H1 (cell line): ENCODE results near the gene RNASE12. TPM values are rescaled to one million over a fixed set of nuclear protein-coding genes. Genes with fewer than 3 reads are reported as not detected.

Experiments
- CTCF ChIA-PET: fragments of 300-600 bp; sonication (Branson Sonifier 250); formaldehyde crosslinking; loops from one replicate; lab custom pipeline; 2021; ENCODE audit not compliant: partially characterized antibody; lab: Charles Lee
- POLR2A ChIA-PET: fragments of 300-600 bp; sonication (Branson Sonifier 250); formaldehyde crosslinking; loops from one replicate; lab custom pipeline; 2021; ENCODE audit warnings: inconsistent platforms; ENCODE audit not compliant: partially characterized antibody; lab: Charles Lee
- DNase-seq, 2 experiments: peaks; one replicate each; pipeline versions ENCODE4 v3.0.0 to v3.0.0-alpha.2; 2010 to 2022; ENCODE audit warnings: low spot score in 2 of 2, low read depth in 1 of 2, mixed read lengths in 1 of 2
- FAIRE-seq: peaks from 2 replicates; lab custom pipeline; 2011; peaks lifted over from hg19 to GRCh38; lab: Jason Lieb, UNC
- H2AFZ ChIP-seq: 2 replicates; pipeline ENCODE4 v1.8.1; 2012; ENCODE audit warnings: low read length, inconsistent platforms
- H2AK5ac ChIP-seq: 2 replicates; pipeline ENCODE4 v1.6.1; 2013; ENCODE audit warnings: low read depth, low read length
- H2BK120ac ChIP-seq: replicated peaks from 2 replicates; pipeline ENCODE3; 2013; ENCODE audit warnings: low read depth, low read length, inconsistent platforms
- H2BK12ac ChIP-seq: 2 replicates; pipeline ENCODE4 v1.6.1; 2013; ENCODE audit warnings: low read depth, low read length
- H2BK15ac ChIP-seq: 2 replicates; pipeline ENCODE4 v1.6.1; 2013; ENCODE audit warnings: low read length
- H2BK20ac ChIP-seq: 2 replicates; pipeline ENCODE4 v1.6.1; 2013; ENCODE audit warnings: low read length
- H2BK5ac ChIP-seq: 2 replicates; pipeline ENCODE4 v1.6.1; 2013; ENCODE audit warnings: low read depth, low read length
- H3K14ac ChIP-seq: 2 replicates; pipeline ENCODE4 v1.6.1; 2013; ENCODE audit warnings: inconsistent platforms; ENCODE audit not compliant: insufficient read length
- H3K18ac ChIP-seq: 2 replicates; pipeline ENCODE4 v1.6.1; 2013; ENCODE audit warnings: low read length; ENCODE audit errors: extremely low read depth
- H3K23ac ChIP-seq: 2 replicates; pipeline ENCODE4 v1.6.1; 2013; ENCODE audit warnings: inconsistent platforms; ENCODE audit not compliant: insufficient read length
- H3K23me2 ChIP-seq: 2 replicates; pipeline ENCODE4 v1.6.1; 2013; ENCODE audit warnings: low read depth, low read length
- H3K27ac ChIP-seq: 2 replicates; pipeline ENCODE4 v1.6.1; 2011; ENCODE audit warnings: low read depth, low read length, inconsistent platforms
- H3K27me3 ChIP-seq, 4 experiments: replicated peaks in 1 of 4; 1 replicate in 1 of 4; 2 replicates in 3 of 4; pipeline versions ENCODE4 v1.6.1 to v1.8.1; 2011 to 2013; ENCODE audit warnings: low read length in 3 of 4, mild to moderate bottlenecking in 3 of 4, inconsistent platforms in 2 of 4, mixed read lengths in 2 of 4, moderate library complexity in 1 of 4; ENCODE audit not compliant: control insufficient read depth in 3 of 4, insufficient read depth in 3 of 4; ENCODE audit errors: extremely low read depth in 1 of 4
- H3K36me3 ChIP-seq, 4 experiments: 2 replicates each; pipeline versions ENCODE4 v1.6.1 to v1.8.1; 2011 to 2013; ENCODE audit warnings: mild to moderate bottlenecking in 4 of 4, low read length in 3 of 4, moderate library complexity in 2 of 4, control low read depth in 1 of 4, inconsistent platforms in 1 of 4; ENCODE audit not compliant: insufficient read depth in 4 of 4, control insufficient read depth in 2 of 4
- H3K4ac ChIP-seq: replicated peaks from 2 replicates; pipeline ENCODE3; 2013; ENCODE audit warnings: low read length, low read depth, mixed read lengths, inconsistent platforms; ENCODE audit not compliant: insufficient read length
- H3K4me1 ChIP-seq, 4 experiments: replicated peaks in 1 of 4; 1 replicate in 1 of 4; 2 replicates in 3 of 4; pipeline versions ENCODE4 v1.6.1 to v1.8.1; 2011 to 2013; ENCODE audit warnings: low read length in 3 of 4, inconsistent platforms in 2 of 4, mixed read lengths in 1 of 4; ENCODE audit not compliant: insufficient read depth in 4 of 4, control insufficient read depth in 3 of 4
- H3K4me2 ChIP-seq, 2 experiments: 2 replicates each; pipeline versions ENCODE4 v1.6.1 to v1.8.1; 2011 to 2013; ENCODE audit warnings: low read depth in 2 of 2, low read length in 2 of 2, control low read depth in 1 of 2, inconsistent platforms in 1 of 2, mild to moderate bottlenecking in 1 of 2; ENCODE audit not compliant: insufficient read depth in 1 of 2
- H3K4me3 ChIP-seq, 4 experiments: fragments of 200-600, 300-600 bp in 1 of 4; sonication (generic), shearing (Covaris generic), sonication (Bioruptor Twin) in 1 of 4; 2 replicates each; pipeline versions ENCODE4 v1.5.1 to v1.8.1; 2011 to 2016; ENCODE audit warnings: low read length in 4 of 4, low read depth in 3 of 4, control low read depth in 2 of 4, inconsistent platforms in 2 of 4, mild to moderate bottlenecking in 2 of 4, mixed read lengths in 1 of 4, moderate library complexity in 1 of 4; ENCODE audit not compliant: insufficient read depth in 2 of 4; ENCODE audit errors: extremely low read depth in 1 of 4
- H3K56ac ChIP-seq: replicated peaks from 2 replicates; pipeline ENCODE3; 2013; ENCODE audit warnings: low read depth, mild to moderate bottlenecking, mixed read lengths, low read length, inconsistent platforms; ENCODE audit not compliant: insufficient read length
- H3K79me1 ChIP-seq: 2 replicates; pipeline ENCODE4 v1.6.1; 2013; ENCODE audit warnings: low read depth, low read length, control low read depth
- H3K79me2 ChIP-seq, 2 experiments: 2 replicates each; pipeline versions ENCODE4 v1.6.1 to v1.8.1; 2012 to 2013; ENCODE audit warnings: low read length in 2 of 2, mild to moderate bottlenecking in 2 of 2, inconsistent platforms in 1 of 2; ENCODE audit not compliant: insufficient read depth in 2 of 2, control insufficient read depth in 1 of 2
- H3K9ac ChIP-seq, 4 experiments: replicated peaks in 1 of 4; 1 replicate in 1 of 4; 2 replicates in 3 of 4; pipeline versions ENCODE4 v1.6.1 to v1.8.1; 2011 to 2013; ENCODE audit warnings: low read depth in 3 of 4, low read length in 3 of 4, control low read depth in 2 of 4, mild to moderate bottlenecking in 2 of 4, moderate library complexity in 2 of 4, inconsistent platforms in 1 of 4; ENCODE audit errors: extremely low read depth in 1 of 4
- H3K9me3 ChIP-seq, 2 experiments: 2 replicates each; pipeline versions ENCODE4 v1.6.1 to v1.8.1; 2012 to 2013; ENCODE audit warnings: mild to moderate bottlenecking in 2 of 2, moderate library complexity in 2 of 2, control low read depth in 1 of 2, inconsistent platforms in 1 of 2, low read depth in 1 of 2, low read length in 1 of 2, mixed read lengths in 1 of 2; ENCODE audit not compliant: insufficient read depth in 2 of 2
- H4K20me1 ChIP-seq, 2 experiments: replicated peaks in 1 of 2; 2 replicates each; pipeline versions ENCODE3 to v1.8.1; 2011 to 2013; ENCODE audit warnings: inconsistent platforms in 2 of 2, low read length in 2 of 2, mild to moderate bottlenecking in 1 of 2; ENCODE audit not compliant: insufficient read depth in 2 of 2, control insufficient read depth in 1 of 2
- H4K5ac ChIP-seq: 2 replicates; pipeline ENCODE4 v1.6.1; 2013; ENCODE audit warnings: low read length, low read depth, mixed read lengths, inconsistent platforms; ENCODE audit not compliant: insufficient read length
- H4K8ac ChIP-seq: 2 replicates; pipeline ENCODE4 v1.8.0; 2013; ENCODE audit warnings: mild to moderate bottlenecking, moderate library complexity, low read length, inconsistent platforms; ENCODE audit not compliant: insufficient read depth; ENCODE audit errors: extremely low read depth
- H4K91ac ChIP-seq: replicated peaks from 2 replicates; pipeline ENCODE3; 2013; ENCODE audit warnings: low read length, mixed read lengths, inconsistent platforms; ENCODE audit not compliant: insufficient read length
- E2F6 ChIP-seq: IDR thresholded peaks from 2 replicates; pipeline ENCODE4 v1.6.1; 2012; ENCODE audit warnings: inconsistent platforms
- POLR2AphosphoS5 ChIP-seq: IDR thresholded peaks from 2 replicates; pipeline ENCODE4 v1.6.1; 2011; ENCODE audit warnings: low read depth, low read length
- WGBS, 2 experiments: shearing (Covaris generic) in 1 of 2; methylation state at CpG; one replicate each; pipeline versions ENCODE4 v1.1.6 to v1.1.7; 2013 to 2015; ENCODE audit warnings: low lambda C conversion rate in 2 of 2, mixed read lengths in 2 of 2, inconsistent platforms in 1 of 2, low coverage in 1 of 2, missing lambda C conversion rate in 1 of 2; ENCODE audit not compliant: insufficient replicate concordance in 2 of 2, insufficient coverage in 1 of 2, insufficient read length in 1 of 2; ENCODE audit errors: extremely low coverage in 1 of 2, missing lambda C conversion rate in 1 of 2; 5-methylcytosine and 5-hydroxymethylcytosine counted together
- polyA plus RNA-seq, 7 experiments: library from polyadenylated mRNA; depleted of rRNA in 3 of 7; stranded (reverse) in 5 of 7; unstranded in 2 of 7; fragments of >200 nt in 5 of 7; fragments of 200-250 nt in 2 of 7; gene quantifications; 1 replicate in 5 of 7; 2 replicates in 1 of 7; 4 replicates in 1 of 7; pipeline versions ENCODE4 v1.2.1 to v1.2.3, GENCODE V29; 2011 to 2013; ENCODE audit warnings: missing spikeins in 2 of 7, mixed read lengths in 2 of 7
- total RNA-seq: library from RNA; stranded (reverse); fragmentation: NEBNext Ultra II Directional; extraction: Animal tissue kit (Norgen Biotek cat#: 25700); gene quantifications from 2 replicates; pipeline ENCODE4 v1.2.1, GENCODE V29; 2021

Gene RNASE12
- total and polyA plus RNA-seq, 2 of the 8 experiments (the other 6 are each of a cell fraction or from before 2014, with no cell fraction given), result not detected

- Histone ChIP-seq H4K20me1 (no peaks in the 10 kb centered on the region), H4K8ac (no peak overlapping the region), H3K79me1 (no peaks in the 10 kb centered on the region), H3K23me2 (peaks cover 4% of the 10 kb centered on the region), H3K27ac (no peak overlapping the region), H2AK5ac (no peak overlapping the region), H3K4me2 (no peak overlapping the region), H3K4ac (no peak overlapping the region), H3K27me3 (no peaks in the 10 kb centered on the region), H3K9ac (no peak overlapping the region), H3K14ac (no peak overlapping the region), H3K23ac (no peak overlapping the region), H2BK5ac (no peak overlapping the region), H3K79me2 (no peaks in the 10 kb centered on the region), H3K9me3 (no peaks in the 10 kb centered on the region), H3K4me3 (no peak overlapping the region), H2BK12ac (no peak overlapping the region), H2BK120ac (no peak overlapping the region), H2BK15ac (no peak overlapping the region), H3K4me1 (no peaks in the 10 kb centered on the region; a peak in 1 of 7 replicates), H3K18ac (no peak overlapping the region), H4K91ac (no peak overlapping the region), H3K56ac (no peak overlapping the region), H3K36me3 (no peaks in the 10 kb centered on the region), H4K5ac (no peak overlapping the region), H2BK20ac (no peak overlapping the region), H2AFZ (no peak overlapping the region)
- FAIRE-seq, result no peak
- ChIA-PET CTCF (interaction anchor here (1.0 kb wide), 1 partner anchor 10 kb away, joined by 3 read pairs; no protein-coding TSS in a partner anchor), POLR2A (no interaction called here)
- 92% methylated on average over 5 of the region's 5 CpGs; no CpG with 5 or more reads in 1 of the 2 experiments for WGBS, 2 experiments
- no peak for DNase-seq
- TF ChIP-seq POLR2AphosphoS5, result no peak
- TF ChIP-seq E2F6, result no peak
These were observed 24.8 kb upstream of the RNASE12 start for GRCh38 chr14:20615996-20616395.
